PC-9 (cell line): ENCODE measurements around the gene TANC1.

Experiments
- EZH2 ChIP-seq: fragments of 200-600 bp; sonication (generic); IDR thresholded peaks from 2 replicates; pipeline ENCODE4 v1.8.0; 2017; ENCODE audit warnings: antibody characterized with exemption, low read depth
- TF ChIP-seq, protein P1 (sequence below): fragments of 200-600 bp; sonication (generic); conservative IDR thresholded peaks from 2 replicates; pipeline ENCODE4 v1.6.1; 2017; ENCODE audit warnings: mixed run types, antibody characterized with exemption, mild to moderate bottlenecking, moderate library complexity

DNA sequence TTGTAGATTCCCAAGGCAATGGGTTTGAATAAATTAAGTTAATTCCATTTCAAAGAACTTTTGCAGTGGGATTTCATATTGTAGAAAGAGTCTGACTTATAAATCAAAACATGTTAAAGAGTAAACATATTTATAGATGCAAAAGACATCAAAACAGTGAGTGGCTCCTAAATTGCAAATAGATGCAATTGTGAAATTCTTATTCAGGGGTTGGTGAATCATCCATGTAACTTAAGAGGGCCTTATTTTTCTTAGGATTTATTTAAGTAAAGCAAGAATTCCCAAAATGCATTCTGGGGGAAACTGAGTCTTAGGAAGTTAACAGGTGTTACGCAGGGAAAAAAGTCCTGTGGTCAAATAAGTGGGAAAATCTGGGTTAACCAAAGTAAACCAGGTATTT is 11.3 kb downstream of the TANC1 start:
- TF ChIP-seq, protein P1, sequence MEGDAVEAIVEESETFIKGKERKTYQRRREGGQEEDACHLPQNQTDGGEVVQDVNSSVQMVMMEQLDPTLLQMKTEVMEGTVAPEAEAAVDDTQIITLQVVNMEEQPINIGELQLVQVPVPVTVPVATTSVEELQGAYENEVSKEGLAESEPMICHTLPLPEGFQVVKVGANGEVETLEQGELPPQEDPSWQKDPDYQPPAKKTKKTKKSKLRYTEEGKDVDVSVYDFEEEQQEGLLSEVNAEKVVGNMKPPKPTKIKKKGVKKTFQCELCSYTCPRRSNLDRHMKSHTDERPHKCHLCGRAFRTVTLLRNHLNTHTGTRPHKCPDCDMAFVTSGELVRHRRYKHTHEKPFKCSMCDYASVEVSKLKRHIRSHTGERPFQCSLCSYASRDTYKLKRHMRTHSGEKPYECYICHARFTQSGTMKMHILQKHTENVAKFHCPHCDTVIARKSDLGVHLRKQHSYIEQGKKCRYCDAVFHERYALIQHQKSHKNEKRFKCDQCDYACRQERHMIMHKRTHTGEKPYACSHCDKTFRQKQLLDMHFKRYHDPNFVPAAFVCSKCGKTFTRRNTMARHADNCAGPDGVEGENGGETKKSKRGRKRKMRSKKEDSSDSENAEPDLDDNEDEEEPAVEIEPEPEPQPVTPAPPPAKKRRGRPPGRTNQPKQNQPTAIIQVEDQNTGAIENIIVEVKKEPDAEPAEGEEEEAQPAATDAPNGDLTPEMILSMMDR = no peak
- no peak for TF ChIP-seq EZH2
